ENCODE data around the gene INPP5J. TPM values are rescaled to one million over a fixed set of nuclear protein-coding genes. Genes with fewer than 3 reads are reported as not detected.
"Not testable (repeated sequence)": the region's sequence is repeated elsewhere in the genome, so short reads cannot be mapped to it uniquely, and the experiment has no call there.

Gene INPP5J
- total RNA-seq, 1 experiment from 2014 or later, result 3.1 TPM

DNA sequence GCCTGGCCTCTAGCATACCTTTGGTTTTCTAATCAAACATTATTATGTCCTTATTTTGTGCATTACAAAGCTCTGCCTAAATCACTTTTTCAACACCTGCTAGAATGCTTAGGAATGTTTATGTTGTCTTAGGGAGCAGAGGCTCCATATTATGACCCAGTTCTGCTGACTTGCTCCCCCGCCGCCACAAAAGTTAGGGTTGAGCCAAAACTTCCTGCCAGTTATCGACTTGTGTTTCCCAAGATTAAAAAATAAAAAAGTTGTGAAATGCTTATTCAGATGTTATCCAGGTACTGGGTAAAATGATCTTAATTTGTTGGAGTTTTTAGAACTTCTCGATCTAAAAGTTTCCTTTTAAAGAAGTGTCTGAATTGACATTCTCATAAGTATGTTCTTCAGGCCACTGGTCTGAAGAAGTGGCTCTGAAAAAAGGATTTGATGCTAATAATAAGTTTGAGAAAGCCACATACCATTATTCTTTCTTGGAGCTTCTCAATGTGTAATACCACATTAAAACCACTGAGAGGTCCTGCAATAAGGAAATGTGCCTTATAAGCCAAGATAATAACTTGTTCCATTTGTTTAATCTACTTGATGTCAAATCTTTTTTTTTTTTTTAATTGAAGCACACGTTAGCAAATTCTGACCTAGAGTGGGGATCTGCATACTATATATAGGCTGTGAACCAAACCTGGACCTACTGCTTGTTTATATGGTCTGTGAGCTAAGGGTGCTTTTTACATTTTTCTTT lies 39.4 kb downstream of the INPP5J start:
- Histone ChIP-seq H3K9me3 (ENCODE audit: low read length) (no peaks in the 10 kb centered on the region), H3K27me3 (ENCODE audit: low read length) (no peaks in the 10 kb centered on the region), H3K79me2 (ENCODE audit: low read length) (peaks cover 32% of the 10 kb centered on the region), H4K20me1 (ENCODE audit: low read length) (no peaks in the 10 kb centered on the region), H3K9ac (ENCODE audit: low read length) (no peak overlapping the region), H3K36me3 (ENCODE audit: low read depth, low read length) (no peaks in the 10 kb centered on the region), H2AFZ (ENCODE audit: low read length) (no peak overlapping the region), H3K4me1 (ENCODE audit: insufficient read depth, low read length) (peaks cover 4% of the 10 kb centered on the region; the same call in 1 of the 2 replicates), H3K9me2 (replicated peaks; ENCODE audit: low read length) (no peaks in the 10 kb centered on the region), H3K4me2 (ENCODE audit: low read length) (peak overlapping the region; percentile 87; the same call in 1 of the 2 replicates), H3K27ac (ENCODE audit: low read length) (no peak overlapping the region), H3K4me3 (ENCODE audit: low read length) (no peak overlapping the region; the same call in 1 of the 2 replicates), H3F3A (ENCODE audit: low read length, unreplicated experiment) (no peaks in the 10 kb centered on the region)
- BruUV-seq (replicated peaks), result no TSS peak
- no peak for DNase-seq
- CTCF ChIA-PET, result interaction anchor here (0.6 kb wide), 1 partner anchor 83 kb away, joined by 4 read pairs; no protein-coding TSS in a partner anchor
- ATAC-seq, result no peak
- POLR2A ChIA-PET (ENCODE audit: unreplicated experiment), result no interaction called here
- intact Hi-C loops (cut with micrococcal nuclease), result loop anchor here (5.0 kb wide), 1 partner anchor 70 kb away; no protein-coding TSS in a partner anchor
- TF ChIP-seq, protein P1, sequence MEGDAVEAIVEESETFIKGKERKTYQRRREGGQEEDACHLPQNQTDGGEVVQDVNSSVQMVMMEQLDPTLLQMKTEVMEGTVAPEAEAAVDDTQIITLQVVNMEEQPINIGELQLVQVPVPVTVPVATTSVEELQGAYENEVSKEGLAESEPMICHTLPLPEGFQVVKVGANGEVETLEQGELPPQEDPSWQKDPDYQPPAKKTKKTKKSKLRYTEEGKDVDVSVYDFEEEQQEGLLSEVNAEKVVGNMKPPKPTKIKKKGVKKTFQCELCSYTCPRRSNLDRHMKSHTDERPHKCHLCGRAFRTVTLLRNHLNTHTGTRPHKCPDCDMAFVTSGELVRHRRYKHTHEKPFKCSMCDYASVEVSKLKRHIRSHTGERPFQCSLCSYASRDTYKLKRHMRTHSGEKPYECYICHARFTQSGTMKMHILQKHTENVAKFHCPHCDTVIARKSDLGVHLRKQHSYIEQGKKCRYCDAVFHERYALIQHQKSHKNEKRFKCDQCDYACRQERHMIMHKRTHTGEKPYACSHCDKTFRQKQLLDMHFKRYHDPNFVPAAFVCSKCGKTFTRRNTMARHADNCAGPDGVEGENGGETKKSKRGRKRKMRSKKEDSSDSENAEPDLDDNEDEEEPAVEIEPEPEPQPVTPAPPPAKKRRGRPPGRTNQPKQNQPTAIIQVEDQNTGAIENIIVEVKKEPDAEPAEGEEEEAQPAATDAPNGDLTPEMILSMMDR (conservative IDR thresholded peaks at IDR 0.05; ENCODE audit: low read depth, low read length), result no peak

GRCh38 chr22:31170971-31171370 lies 48.2 kb downstream of the INPP5J start:
- Histone ChIP-seq H3K36me3 (ENCODE audit: low read depth, low read length) (no peaks in the 10 kb centered on the region), H3K9ac (ENCODE audit: low read length) (no peak overlapping the region), H3K9me3 (ENCODE audit: low read length) (no peaks in the 10 kb centered on the region), H3F3A (ENCODE audit: low read length, unreplicated experiment) (peaks cover 4% of the 10 kb centered on the region), H4K20me1 (ENCODE audit: low read length) (no peaks in the 10 kb centered on the region), H3K4me1 (ENCODE audit: insufficient read depth, low read length) (peaks cover 18% of the 10 kb centered on the region), H3K27me3 (ENCODE audit: low read length) (no peaks in the 10 kb centered on the region), H3K4me3 (ENCODE audit: low read length) (no peak overlapping the region), H3K79me2 (ENCODE audit: low read length) (peaks cover 13% of the 10 kb centered on the region), H3K27ac (ENCODE audit: low read length) (no peak overlapping the region), H3K9me2 (replicated peaks; ENCODE audit: low read length) (no peaks in the 10 kb centered on the region), H3K4me2 (ENCODE audit: low read length) (no peak overlapping the region), H2AFZ (ENCODE audit: low read length) (no peak overlapping the region)
- CTCF ChIA-PET, result no interaction called here
- DNase-seq (no peak), ATAC-seq (no peak)
- intact Hi-C loops (cut with micrococcal nuclease), result no loop called here
- TF ChIP-seq EZH2phosphoT487 (IDR thresholded peaks at IDR 0.05; ENCODE audit: borderline replicate concordance, low read length), result no peak
- TF ChIP-seq EZH2 (IDR thresholded peaks at IDR 0.05; ENCODE audit: low read length, unreplicated experiment), result no peak
- TF ChIP-seq, protein P1 (conservative IDR thresholded peaks at IDR 0.05; ENCODE audit: low read depth, low read length), result no peak
- no TSS peak for BruUV-seq (replicated peaks)
- POLR2A ChIA-PET (ENCODE audit: unreplicated experiment), result interaction anchor here (0.6 kb wide), 1 partner anchor 76 kb away, joined by 8 read pairs; no protein-coding TSS in a partner anchor

DNA sequence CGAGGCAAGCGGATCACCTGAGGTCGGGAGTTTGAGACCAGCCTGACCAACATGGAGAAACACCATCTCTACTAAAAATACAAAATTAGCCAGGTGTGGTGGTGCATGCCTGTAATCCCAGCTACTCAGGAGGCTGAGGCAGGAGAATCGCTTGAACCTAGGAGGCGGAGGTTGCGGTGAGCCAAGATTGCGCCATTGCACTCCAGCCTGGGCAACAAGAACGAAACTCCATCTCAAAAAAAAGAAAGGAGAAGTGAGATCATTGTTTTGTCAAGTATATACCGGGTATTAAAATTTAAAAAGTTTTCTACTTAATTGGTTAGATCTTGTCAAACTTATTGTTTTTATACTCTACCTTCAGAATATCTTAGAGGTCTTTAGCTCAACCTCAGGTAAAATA lies 49.0 kb downstream of the INPP5J start:
- POLR2A ChIA-PET (ENCODE audit: unreplicated experiment); H3K4me2 ChIP-seq (ENCODE audit: low read length); H3K9me3 ChIP-seq (ENCODE audit: low read length); H3F3A ChIP-seq (ENCODE audit: low read length, unreplicated experiment); H3K27me3 ChIP-seq (ENCODE audit: low read length); CTCF ChIA-PET; H3K27ac ChIP-seq (ENCODE audit: low read length); H3K4me3 ChIP-seq (ENCODE audit: low read length); intact Hi-C loops (cut with micrococcal nuclease); BruUV-seq (replicated peaks); H3K9ac ChIP-seq (ENCODE audit: low read length); ATAC-seq; H3K36me3 ChIP-seq (ENCODE audit: low read depth, low read length); H4K20me1 ChIP-seq (ENCODE audit: low read length); H3K9me2 ChIP-seq (replicated peaks; ENCODE audit: low read length); H2AFZ ChIP-seq (ENCODE audit: low read length); DNase-seq: not testable (repeated sequence)
- Histone ChIP-seq H3K79me2 (ENCODE audit: low read length) (peaks cover 13% of the 10 kb centered on the region), H3K4me1 (ENCODE audit: insufficient read depth, low read length) (peaks cover 18% of the 10 kb centered on the region)

Data from PC-3 (cell line).